Suprapubic skin (tissue), 4 donors: ENCODE results near the gene KRTAP16-1. TPM values are rescaled to one million over a fixed set of nuclear protein-coding genes. Genes with fewer than 3 reads are reported as not detected.
"Not testable (repeated sequence)": the region's sequence is repeated elsewhere in the genome, so short reads cannot be mapped to it uniquely, and the experiment has no call there.

Experiments
- DNase-seq, 2 donors: peaks; one replicate each; pipeline ENCODE4 v3.0.0-alpha.2; 2019; ENCODE audit warnings: low spot score in 2 of 2
- H3K27ac ChIP-seq: fragments of 200-600 bp; sonication (generic); one replicate; pipeline ENCODE4 v1.5.1; 2019
- H3K27me3 ChIP-seq: fragments of 200-600 bp; sonication (generic); one replicate; pipeline ENCODE4 v1.5.1; 2019
- H3K36me3 ChIP-seq: fragments of 200-600 bp; sonication (generic); one replicate; pipeline ENCODE4 v1.5.1; 2019
- H3K4me1 ChIP-seq: fragments of 200-600 bp; sonication (generic); one replicate; pipeline ENCODE4 v1.5.1; 2019
- H3K4me3 ChIP-seq: fragments of 200-600 bp; sonication (generic); one replicate; pipeline ENCODE4 v1.5.1; 2019; ENCODE audit warnings: mild to moderate bottlenecking
- H3K9me3 ChIP-seq: fragments of 200-600 bp; sonication (generic); one replicate; pipeline ENCODE4 v1.5.1; 2019
- CTCF ChIP-seq, 2 donors: fragments of 200-600 bp in 1 of 2; fragments of 450-650 bp in 1 of 2; sonication (generic) in 1 of 2; IDR thresholded peaks; one replicate each; pipeline ENCODE4 v1.5.1; 2016 to 2019; ENCODE audit warnings: antibody characterized with exemption in 2 of 2, mild to moderate bottlenecking in 1 of 2, moderate library complexity in 1 of 2
- EP300 ChIP-seq: sonication (generic); formaldehyde crosslinking; IDR thresholded peaks from one replicate; pipeline ENCODE4 v1.6.1; 2017; ENCODE audit warnings: antibody characterized with exemption
- POLR2A ChIP-seq, 2 donors: fragments of 450-650 bp; IDR thresholded peaks; one replicate each; pipeline ENCODE4 v1.6.1; 2017; ENCODE audit warnings: antibody characterized with exemption in 2 of 2, mild to moderate bottlenecking in 2 of 2, moderate library complexity in 2 of 2
- POLR2AphosphoS5 ChIP-seq, 3 donors: sonication (generic); formaldehyde crosslinking; IDR thresholded peaks; one replicate each; pipeline ENCODE4 v1.6.1; 2017; ENCODE audit warnings: antibody characterized with exemption in 3 of 3
- WGBS: methylation state at CpG from one replicate; pipeline ENCODE4 v1.1.5; 2018; 5-methylcytosine and 5-hydroxymethylcytosine counted together
- total RNA-seq, 4 donors: library from RNA; depleted of rRNA; stranded (reverse); fragments of >200 nt; gene quantifications; one replicate each; pipeline ENCODE4 v1.1.0, GENCODE V29; 2016

The KRTAP16-1 gene
- 10 to 100 TPM in 1 of 4 donors, 1 to 10 TPM in 2, not detected in 1; 2.2 to 22.0 (median 4.0) TPM for total RNA-seq

DNA sequence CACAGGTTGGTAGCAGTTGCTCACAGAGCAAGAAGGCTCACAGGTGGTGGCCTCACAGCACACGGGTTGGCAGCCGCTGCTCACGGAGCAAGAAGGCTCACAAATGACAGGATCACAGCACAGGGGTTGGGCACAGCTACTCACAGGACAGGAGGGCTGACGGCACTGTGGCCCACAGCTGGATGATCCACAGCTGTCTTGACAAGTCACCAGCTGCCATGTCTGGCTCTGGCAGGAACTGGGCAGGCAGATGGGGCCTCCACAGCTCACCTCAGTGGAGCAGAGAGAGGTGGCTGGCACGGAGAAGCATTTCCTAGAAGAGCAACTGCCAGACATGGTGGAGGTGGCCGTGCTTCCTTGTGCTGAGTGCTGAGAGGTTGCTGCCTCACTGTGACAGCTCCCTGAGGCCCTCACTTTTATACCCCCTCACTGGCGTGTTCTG is at the start of gene KRTAP16-1:
Gene KRTAP16-1, minus strand, starts transcription at position 392 of the 442 bp plus-strand sequence. Its CDS starts 56 bp downstream, at position 336.
- H3K27ac ChIP-seq = peak within 1 kb of the TSS; percentile 14
- no peaks in the 10 kb centered on the region for H3K36me3 ChIP-seq
- H3K9me3 ChIP-seq = no peaks in the 10 kb centered on the region
- H3K4me1 ChIP-seq = peaks cover 15% of the 10 kb centered on the region
- peak in 1 of 2 donors; percentile 57 for DNase-seq
- no peak within 1 kb of the TSS for H3K4me3 ChIP-seq
- whole genome bisulfite sequencing = 27% methylated on average over 7 of the region's 7 CpGs
- peaks cover 4% of the 10 kb centered on the region for H3K27me3 ChIP-seq
- no peak for TF ChIP-seq POLR2AphosphoS5 (IDR thresholded peaks at IDR 0.05)
- no peak for TF ChIP-seq EP300
- TF ChIP-seq POLR2A (IDR thresholded peaks at IDR 0.05) = no peak
- TF ChIP-seq CTCF (IDR thresholded peaks at IDR 0.05) = no peak

GRCh38 chr17:41354536-41354935 is 45.4 kb upstream of the KRTAP16-1 start:
- Histone ChIP-seq H3K4me3 (no peak overlapping the region), H3K36me3 (no peaks in the 10 kb centered on the region), H3K27me3 (peaks cover 3% of the 10 kb centered on the region), H3K9me3 (no peaks in the 10 kb centered on the region), H3K27ac (no peak overlapping the region), H3K4me1 (no peaks in the 10 kb centered on the region)
- 81% methylated on average over 4 of the region's 4 CpGs for WGBS
- no peak for DNase-seq
- TF ChIP-seq EP300 (no peak), POLR2A (IDR thresholded peaks at IDR 0.05) (no peak), POLR2AphosphoS5 (IDR thresholded peaks at IDR 0.05) (no peak)

DNA sequence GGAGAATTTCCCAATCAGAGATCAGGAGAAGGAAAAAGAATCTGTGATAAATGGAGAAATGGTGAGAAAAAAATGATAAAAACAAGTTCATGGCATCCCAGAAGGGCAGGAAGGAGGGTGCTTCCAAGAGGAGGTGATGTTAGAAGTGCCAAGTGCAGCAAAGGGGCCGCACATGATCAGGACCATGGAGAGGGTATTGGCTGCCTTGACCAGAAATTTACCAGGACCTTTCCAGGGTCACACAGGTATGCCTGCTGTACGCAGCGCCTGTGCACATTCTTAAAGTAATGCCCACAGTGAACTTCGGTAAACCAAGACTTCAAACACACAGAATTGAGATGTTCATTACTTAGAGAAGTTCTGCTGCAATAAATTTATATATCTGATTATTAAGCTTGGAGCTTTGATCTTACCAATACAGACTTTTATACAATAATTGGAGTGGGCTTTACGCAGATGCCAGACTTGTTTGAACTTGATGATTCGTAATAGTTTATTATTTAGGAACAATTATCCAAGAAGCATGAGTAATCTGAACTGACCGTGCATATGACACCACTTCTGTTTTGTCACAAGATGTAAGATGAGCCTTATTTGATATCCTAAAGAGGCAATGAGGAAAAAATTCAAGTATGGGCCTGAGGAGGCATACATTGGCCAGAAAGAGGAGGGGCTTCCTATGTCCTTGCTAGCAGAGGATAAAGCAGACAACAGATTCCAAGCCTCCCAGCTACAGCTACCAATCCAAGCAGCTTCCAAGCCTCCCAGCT is 43.7 kb upstream of the KRTAP16-1 start:
- no peak overlapping the region for H3K27ac ChIP-seq
- no peak for TF ChIP-seq POLR2AphosphoS5 (IDR thresholded peaks at IDR 0.05)
- no peak for TF ChIP-seq EP300
- TF ChIP-seq CTCF (IDR thresholded peaks at IDR 0.05) = no peak
- TF ChIP-seq POLR2A (IDR thresholded peaks at IDR 0.05) = no peak
- no peak overlapping the region for H3K4me3 ChIP-seq
- peaks cover 3% of the 10 kb centered on the region for H3K27me3 ChIP-seq
- DNase-seq = no peak
- no peaks in the 10 kb centered on the region for H3K36me3 ChIP-seq
- WGBS = 69% methylated on average over 7 of the region's 7 CpGs
- H3K9me3 ChIP-seq = no peaks in the 10 kb centered on the region
- peaks cover 11% of the 10 kb centered on the region for H3K4me1 ChIP-seq

DNA sequence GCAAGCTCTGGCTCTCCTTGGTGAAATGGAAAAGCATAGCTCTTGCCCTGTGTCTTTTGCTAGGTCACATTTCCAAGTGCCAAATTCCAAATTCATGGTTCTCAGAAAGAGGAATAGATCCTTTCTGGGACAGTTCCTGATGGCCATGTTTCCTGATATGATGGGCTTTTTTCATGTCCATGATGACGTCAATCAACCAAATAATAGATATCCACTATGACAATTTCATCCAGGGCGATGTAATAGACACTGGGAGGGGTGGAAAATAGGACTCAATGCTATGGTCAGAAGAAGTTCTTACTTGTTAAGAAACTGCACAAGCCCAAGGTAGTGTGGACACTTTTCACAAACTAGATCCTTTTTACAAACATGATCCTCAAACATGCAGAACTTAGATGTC is 42.1 kb upstream of the KRTAP16-1 start:
- no peak for DNase-seq
- Histone ChIP-seq H3K9me3 (no peaks in the 10 kb centered on the region), H3K4me3 (no peak overlapping the region), H3K27me3 (peaks cover 3% of the 10 kb centered on the region), H3K4me1 (peaks cover 17% of the 10 kb centered on the region), H3K27ac (no peak overlapping the region), H3K36me3 (no peaks in the 10 kb centered on the region)
- 72% methylated on average over 2 of the region's 2 CpGs for WGBS
- TF ChIP-seq POLR2AphosphoS5 (IDR thresholded peaks at IDR 0.05) (no peak), CTCF (IDR thresholded peaks at IDR 0.05) (no peak), EP300 (no peak)

- H3K27ac ChIP-seq, H3K4me3 ChIP-seq, H3K36me3 ChIP-seq, H3K27me3 ChIP-seq, H3K9me3 ChIP-seq, DNase-seq: not testable (repeated sequence)
- WGBS = 93% methylated on average over 16 of the region's 16 CpGs
- peaks cover 17% of the 10 kb centered on the region for H3K4me1 ChIP-seq
Observed at GRCh38 chr17:41350381-41350878, 41.3 kb upstream of the KRTAP16-1 start, which contains the start of gene KRT33A. KRT33A (minus strand) TSS chr17:41350828; CDS start chr17:41350767, 61 bp downstream.

- Histone ChIP-seq H3K27me3 (peaks cover 3% of the 10 kb centered on the region), H3K36me3 (no peaks in the 10 kb centered on the region), H3K9me3 (no peaks in the 10 kb centered on the region), H3K4me3 (no peak overlapping the region), H3K4me1 (peaks cover 17% of the 10 kb centered on the region), H3K27ac (no peak overlapping the region)
- 62% methylated on average over 7 of the region's 7 CpGs for WGBS
- TF ChIP-seq EP300 = no peak
- no peak for TF ChIP-seq POLR2A (IDR thresholded peaks at IDR 0.05)
- TF ChIP-seq CTCF (IDR thresholded peaks at IDR 0.05) = no peak
- TF ChIP-seq POLR2AphosphoS5 (IDR thresholded peaks at IDR 0.05) = no peak
- no peak for DNase-seq
Observed at GRCh38 chr17:41347869-41348760, 39.0 kb upstream of the KRTAP16-1 start.

DNA sequence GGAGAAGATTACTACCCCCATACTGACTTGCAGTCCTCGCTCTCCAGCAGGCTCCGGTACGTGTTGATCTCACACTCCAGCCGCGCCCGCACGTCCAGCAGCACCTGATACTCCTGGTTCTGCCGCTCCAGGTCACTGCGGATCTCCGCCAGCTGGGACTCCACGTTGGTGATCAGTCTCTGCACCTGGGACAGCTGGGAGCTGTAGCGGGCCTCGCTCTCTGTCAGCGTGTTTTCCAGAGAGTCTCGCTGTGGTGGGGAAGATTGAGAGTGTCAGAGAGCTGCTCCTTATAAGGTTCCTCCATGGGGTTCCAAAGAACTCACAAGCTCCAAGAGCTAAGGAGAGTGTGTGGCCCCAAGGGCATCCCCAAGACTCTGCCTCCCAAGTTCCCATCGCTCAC is 37.3 kb upstream of the KRTAP16-1 start:
- not testable (repeated sequence) for DNase-seq, H3K27ac ChIP-seq, H3K4me3 ChIP-seq, H3K9me3 ChIP-seq, H3K27me3 ChIP-seq, H3K36me3 ChIP-seq
- peaks cover 20% of the 10 kb centered on the region for H3K4me1 ChIP-seq
- 80% methylated on average over 9 of the region's 16 CpGs for WGBS
